22Rv1 (cell line): Measurements from ENCODE around the gene WDFY4.

Experiments
- H3K27ac ChIP-seq: fragments of 450-650 bp; 2 replicates; pipeline ENCODE4 v1.5.1; 2017
- ZFX ChIP-seq: fragments of 450-650 bp; IDR thresholded peaks from 2 replicates; pipeline ENCODE4 v1.6.1; 2017; ENCODE audit warnings: antibody characterized with exemption, borderline replicate concordance
- TF ChIP-seq, protein P1 (sequence below): fragments of 450-650 bp; IDR thresholded peaks from 2 replicates; pipeline ENCODE4 v1.5.1; 2017; ENCODE audit warnings: mild to moderate bottlenecking

Gene WDFY4

DNA sequence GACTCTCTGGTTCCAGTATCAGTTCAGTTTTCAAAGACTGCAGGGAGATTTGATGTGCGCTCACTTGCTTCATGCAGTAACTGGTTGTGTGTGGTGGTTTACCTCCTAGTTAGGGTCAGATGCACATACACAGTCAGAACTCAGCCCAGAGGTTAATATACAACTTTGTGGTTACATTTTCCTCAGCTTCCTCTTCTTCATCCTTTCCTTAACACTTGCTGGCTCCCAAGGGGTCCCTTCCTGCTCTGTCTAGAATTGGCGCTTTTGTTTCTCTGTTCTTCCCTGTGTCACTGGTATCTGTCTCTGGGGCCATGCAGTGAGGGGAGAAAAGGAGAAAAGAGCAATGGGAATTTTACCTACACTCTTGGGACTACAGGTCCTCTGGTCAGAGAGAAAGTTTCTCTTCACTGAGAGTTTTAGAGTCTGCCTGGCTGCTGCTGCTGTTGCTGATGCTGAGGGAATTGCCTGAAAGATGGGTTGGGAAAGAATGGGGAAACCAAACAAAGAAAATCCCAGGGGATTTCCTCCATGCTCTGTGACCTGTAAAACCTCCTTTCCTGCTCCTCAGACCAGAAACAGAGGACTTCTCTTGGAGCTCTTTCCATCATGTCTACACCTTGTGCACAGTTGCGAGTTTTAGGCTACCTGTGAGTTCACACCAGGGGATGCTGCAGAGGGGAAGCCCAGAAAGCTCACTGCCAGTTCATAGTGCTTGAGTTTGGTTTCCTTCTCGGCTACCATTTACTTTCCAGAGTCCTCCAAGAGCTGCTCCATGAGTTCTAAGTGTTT is 74.6 kb downstream of the WDFY4 start:
- H3K27ac ChIP-seq: no peak overlapping the region

DNA sequence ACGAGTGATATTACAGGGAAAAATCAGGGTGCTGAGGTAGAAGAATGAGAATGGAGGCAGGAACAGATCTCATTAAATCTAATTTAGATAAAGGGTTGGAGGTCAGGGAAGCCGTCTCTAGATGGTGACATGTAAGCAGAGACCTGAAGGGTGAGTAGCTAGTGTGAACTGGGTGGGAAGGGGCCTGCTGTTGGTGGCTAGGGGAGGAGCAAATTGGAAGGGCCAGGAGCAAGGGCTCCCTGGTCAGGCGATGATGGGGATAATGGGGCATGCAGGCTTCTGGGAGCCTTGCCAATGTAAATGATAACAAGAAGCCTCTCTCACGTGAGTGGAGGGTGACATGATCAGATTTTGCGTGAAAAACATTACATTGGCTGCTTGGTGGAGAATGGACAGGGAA is 76.3 kb downstream of the WDFY4 start:
- no peak overlapping the region for H3K27ac ChIP-seq
- TF ChIP-seq ZFX: no peak
- TF ChIP-seq, protein P1, sequence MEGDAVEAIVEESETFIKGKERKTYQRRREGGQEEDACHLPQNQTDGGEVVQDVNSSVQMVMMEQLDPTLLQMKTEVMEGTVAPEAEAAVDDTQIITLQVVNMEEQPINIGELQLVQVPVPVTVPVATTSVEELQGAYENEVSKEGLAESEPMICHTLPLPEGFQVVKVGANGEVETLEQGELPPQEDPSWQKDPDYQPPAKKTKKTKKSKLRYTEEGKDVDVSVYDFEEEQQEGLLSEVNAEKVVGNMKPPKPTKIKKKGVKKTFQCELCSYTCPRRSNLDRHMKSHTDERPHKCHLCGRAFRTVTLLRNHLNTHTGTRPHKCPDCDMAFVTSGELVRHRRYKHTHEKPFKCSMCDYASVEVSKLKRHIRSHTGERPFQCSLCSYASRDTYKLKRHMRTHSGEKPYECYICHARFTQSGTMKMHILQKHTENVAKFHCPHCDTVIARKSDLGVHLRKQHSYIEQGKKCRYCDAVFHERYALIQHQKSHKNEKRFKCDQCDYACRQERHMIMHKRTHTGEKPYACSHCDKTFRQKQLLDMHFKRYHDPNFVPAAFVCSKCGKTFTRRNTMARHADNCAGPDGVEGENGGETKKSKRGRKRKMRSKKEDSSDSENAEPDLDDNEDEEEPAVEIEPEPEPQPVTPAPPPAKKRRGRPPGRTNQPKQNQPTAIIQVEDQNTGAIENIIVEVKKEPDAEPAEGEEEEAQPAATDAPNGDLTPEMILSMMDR: no peak

More for the DNA sequence above, 74.6 kb downstream of the WDFY4 start:
- TF ChIP-seq, protein P1: no peak
- no peak for TF ChIP-seq ZFX

DNA sequence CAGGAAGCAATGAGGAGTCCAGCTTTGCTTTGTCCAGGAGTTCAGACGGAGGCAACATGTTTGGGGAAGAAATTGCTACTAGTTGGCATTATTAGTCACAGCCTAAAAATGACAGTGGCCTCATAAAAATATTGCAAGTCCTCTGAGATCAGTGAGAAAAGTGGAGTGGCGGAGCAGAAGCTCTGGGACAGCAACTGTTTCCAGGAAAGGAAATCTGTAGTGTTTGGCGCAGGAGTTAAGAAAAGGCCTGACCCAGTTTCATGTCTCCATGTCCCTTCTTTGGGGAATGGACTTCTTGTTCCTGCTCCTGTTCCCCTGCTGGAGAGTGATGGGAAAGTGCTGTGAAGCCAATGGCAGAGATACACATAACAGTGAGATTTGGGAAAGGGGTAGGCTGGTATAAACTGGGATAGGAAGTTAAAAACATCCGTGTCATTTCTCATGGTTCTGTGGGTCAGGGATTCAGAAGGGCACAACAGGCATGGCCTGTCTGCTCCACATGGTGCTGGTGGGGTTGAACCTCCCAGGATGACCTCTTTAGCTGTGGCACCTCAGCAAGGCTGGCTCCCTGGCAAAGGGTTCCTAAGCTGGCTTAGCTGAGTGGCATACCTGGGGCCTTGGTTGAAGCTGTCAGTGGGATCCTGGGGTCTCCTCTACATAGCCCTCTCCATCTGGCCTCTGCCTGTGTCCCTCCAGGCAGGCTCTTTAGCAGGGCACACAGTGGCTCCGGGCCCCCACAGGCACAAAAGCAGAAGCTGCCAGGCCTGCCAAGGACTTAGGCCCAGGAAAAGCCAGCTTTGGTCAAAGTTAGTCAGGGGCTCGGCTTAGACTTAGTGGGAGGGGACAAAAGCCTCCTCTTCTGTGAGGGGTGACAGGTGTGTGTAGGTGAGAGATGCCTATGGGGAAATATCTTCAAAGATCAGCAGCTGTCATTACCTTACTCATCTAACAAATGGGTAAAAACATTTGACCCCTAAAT is 77.7 kb downstream of the WDFY4 start:
- TF ChIP-seq ZFX: no peak
- TF ChIP-seq, protein P1: no peak
- no peak overlapping the region for H3K27ac ChIP-seq

DNA sequence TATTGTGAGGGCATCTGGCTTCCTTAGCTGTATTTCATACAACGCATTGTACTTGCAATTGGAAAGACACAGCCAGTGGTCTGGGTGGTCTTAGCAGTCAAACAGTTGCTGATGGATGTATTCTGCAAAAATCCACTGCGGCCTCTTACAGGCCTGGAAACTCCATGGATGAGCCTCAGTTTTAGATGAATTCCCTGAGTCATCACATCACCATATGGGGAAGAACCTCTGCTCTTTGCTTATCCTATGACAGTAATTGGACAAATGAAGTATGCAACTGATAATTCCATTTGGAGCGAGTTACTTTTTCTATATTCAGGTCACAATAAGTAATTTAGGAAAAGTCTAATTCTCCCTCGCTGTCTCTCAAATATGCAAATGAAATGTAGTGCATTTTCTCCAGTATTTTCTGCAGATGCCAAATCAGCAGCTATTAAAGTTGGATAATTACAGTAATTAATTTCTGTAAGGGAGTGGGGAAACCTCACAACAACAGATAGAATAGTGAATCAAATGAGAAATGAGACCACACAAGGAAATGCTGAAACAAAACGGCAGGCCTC is 78.8 kb downstream of the WDFY4 start:
- TF ChIP-seq, protein P1: no peak
- no peak overlapping the region for H3K27ac ChIP-seq

DNA sequence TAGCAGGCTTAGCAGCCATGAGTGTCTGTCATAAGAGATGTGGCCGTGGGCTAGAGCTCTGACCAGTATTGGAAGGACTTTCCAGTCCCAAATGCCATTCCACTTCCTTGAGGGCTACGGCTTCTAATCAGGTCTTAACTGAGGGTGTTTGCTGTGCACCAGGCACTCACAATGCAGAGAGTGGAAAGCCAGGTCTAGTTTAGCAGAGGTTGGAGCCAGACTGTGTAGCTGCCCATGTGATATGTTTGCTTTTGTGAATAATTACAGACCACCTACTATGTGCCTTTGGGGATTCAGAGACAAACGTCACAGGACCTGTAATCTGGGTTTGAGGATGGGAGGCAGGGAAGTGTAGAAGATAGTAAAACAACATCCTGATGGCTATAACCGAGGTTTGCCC is 79.8 kb downstream of the WDFY4 start:
- no peak for TF ChIP-seq ZFX
- TF ChIP-seq, protein P1: no peak
- H3K27ac ChIP-seq: no peak overlapping the region

DNA sequence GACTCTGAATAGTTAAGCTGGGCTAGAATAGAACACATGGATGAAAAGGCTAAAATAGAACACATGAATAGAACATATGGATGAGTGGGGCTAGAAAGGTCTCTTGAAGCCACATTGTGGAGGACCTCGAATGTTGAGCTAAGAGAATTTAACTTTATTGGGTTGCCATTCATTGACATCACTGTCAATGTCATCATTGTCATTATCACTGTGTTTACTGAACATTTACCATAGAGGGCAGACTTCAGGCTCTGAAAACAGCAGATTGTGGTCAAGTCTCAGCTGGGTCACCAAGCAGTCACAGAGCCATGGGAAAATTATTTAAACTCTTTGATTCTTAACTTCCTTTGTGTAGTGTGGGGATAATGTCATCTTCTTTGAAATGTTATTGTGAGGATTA is 80.4 kb downstream of the WDFY4 start:
- TF ChIP-seq ZFX: no peak
- TF ChIP-seq, protein P1: no peak

DNA sequence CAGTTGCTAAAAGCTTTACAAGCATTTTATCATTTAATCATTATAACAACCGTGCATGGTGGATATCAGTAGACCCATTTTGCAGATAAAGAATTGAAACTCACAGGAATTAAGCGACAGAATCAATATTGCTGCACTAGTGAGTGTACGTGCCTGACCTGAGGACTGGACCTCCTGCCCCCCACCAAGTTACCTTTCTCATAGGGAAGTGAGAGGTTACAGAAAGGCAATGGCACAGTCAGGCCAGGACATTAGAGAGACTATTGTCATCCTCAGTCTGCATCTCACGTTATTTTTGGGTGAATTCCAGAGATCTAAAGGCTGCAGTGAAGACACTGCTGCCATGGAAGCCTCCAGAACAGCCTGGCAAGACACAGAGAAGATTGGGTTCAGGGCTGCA is 80.9 kb downstream of the WDFY4 start:
- TF ChIP-seq, protein P1: no peak
- TF ChIP-seq ZFX: no peak
- H3K27ac ChIP-seq: no peak overlapping the region

More for the DNA sequence above, 80.4 kb downstream of the WDFY4 start:
- H3K27ac ChIP-seq: no peak overlapping the region
